Pulmonary artery endothelial cell (primary cell): ENCODE results near the gene RC3H2. TPM values are rescaled to one million over a fixed set of nuclear protein-coding genes. Genes with fewer than 3 reads are reported as not detected.
"Not testable (repeated sequence)": the region's sequence is repeated elsewhere in the genome, so short reads cannot be mapped to it uniquely, and the experiment has no call there.

ENCODE experiments used
- DNase-seq: peaks from one replicate; pipeline ENCODE4 v3.0.0-alpha.2; 2011; ENCODE audit warnings: low read depth, low spot score
- total RNA-seq: library from RNA; depleted of rRNA; stranded (reverse); fragments of >200 nt; gene quantifications from 2 replicates; pipeline ENCODE4 v1.2.3, GENCODE V29; 2014

RC3H2 gene
- total RNA-seq, 1 donor from 2014 or later = 57.0 TPM

GRCh38 chr9:122922713-122923112 is 17.6 kb upstream of the RC3H2 start:
- DNase-seq = no peak

- DNase-seq = no peak
Measured at GRCh38 chr9:122918310-122918709, 13.2 kb upstream of the RC3H2 start.

- DNase-seq = no peak
Measured at GRCh38 chr9:122912964-122913673, 8.0 kb upstream of the RC3H2 start, which contains the start of gene ZBTB6. ZBTB6 (minus strand) TSS chr9:122913323; CDS start chr9:122912072, 1,251 bp downstream.

GRCh38 chr9:122912671-122912963 is 7.5 kb upstream of the RC3H2 start:
- no peak for DNase-seq

GRCh38 chr9:122906122-122906521 is 963 bp upstream of the RC3H2 start:
- DNase-seq = not testable (repeated sequence)

GRCh38 chr9:122904466-122904822 is 715 bp downstream of the RC3H2 start:
- no peak for DNase-seq

- no peak for DNase-seq
Measured at GRCh38 chr9:122900791-122901190, 4.4 kb downstream of the RC3H2 start.

- no peak for DNase-seq
Measured at GRCh38 chr9:122897969-122898368, 7.2 kb downstream of the RC3H2 start.

GRCh38 chr9:122888480-122888879 is 16.7 kb downstream of the RC3H2 start:
- DNase-seq = no peak

GRCh38 chr9:122883125-122883524 is 22.0 kb downstream of the RC3H2 start:
- no peak for DNase-seq

- no peak for DNase-seq
Measured at GRCh38 chr9:122879443-122879842, 25.7 kb downstream of the RC3H2 start.

GRCh38 chr9:122875523-122875922 is 29.6 kb downstream of the RC3H2 start:
- DNase-seq = no peak

- not testable (repeated sequence) for DNase-seq
Measured at GRCh38 chr9:122867276-122867675, 37.9 kb downstream of the RC3H2 start.

GRCh38 chr9:122866079-122866478 is 39.1 kb downstream of the RC3H2 start:
- no peak for DNase-seq

- DNase-seq = peak; percentile 24
Measured at GRCh38 chr9:122865300-122865699, 39.9 kb downstream of the RC3H2 start.

GRCh38 chr9:122863407-122863806 is 41.8 kb downstream of the RC3H2 start:
- no peak for DNase-seq

- DNase-seq = no peak
Measured at GRCh38 chr9:122860319-122861142, 44.6 kb downstream of the RC3H2 start.

GRCh38 chr9:122857815-122858214 is 47.3 kb downstream of the RC3H2 start:
- no peak for DNase-seq

- not testable (repeated sequence) for DNase-seq
Measured at GRCh38 chr9:122852085-122852786, 52.9 kb downstream of the RC3H2 start.

- no peak for DNase-seq
Measured at GRCh38 chr9:122848256-122848943, 56.8 kb downstream of the RC3H2 start.

- DNase-seq = no peak
Measured at GRCh38 chr9:122846371-122846940, 58.7 kb downstream of the RC3H2 start.
